ENCODE measurements around the gene GRK4. TPM values are rescaled to one million over a fixed set of nuclear protein-coding genes. Genes with fewer than 3 reads are reported as not detected.

The GRK4 gene
- total and polyA plus RNA-seq, 7 donors: 0.60 to 10.2 (median 3.9) TPM

DNA sequence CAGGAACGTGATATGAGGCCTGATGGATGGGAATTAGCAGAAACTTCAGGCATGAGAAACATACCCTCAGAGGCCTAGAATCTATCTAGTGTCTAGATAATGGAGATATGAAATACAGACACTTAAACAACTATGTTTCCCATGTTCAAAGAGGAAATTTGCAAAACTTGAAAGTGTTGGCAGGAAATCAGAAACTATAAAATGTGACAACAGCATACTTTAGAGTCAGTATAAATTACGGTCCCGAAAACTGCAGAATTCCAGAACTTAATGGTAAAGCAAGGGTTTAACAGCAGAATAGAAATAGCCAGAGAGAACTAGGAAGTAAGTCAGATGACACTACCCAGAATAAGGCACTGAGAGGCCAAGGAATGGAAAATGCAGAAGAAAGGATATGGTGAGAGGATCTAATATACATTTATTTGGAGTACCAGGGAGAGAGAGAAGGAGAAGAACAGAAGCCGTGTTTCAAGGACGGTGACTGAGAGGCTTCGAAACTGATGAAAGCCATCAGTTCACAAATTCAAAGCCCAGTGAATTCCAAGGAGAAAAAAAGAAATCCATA is 103.5 kb downstream of the GRK4 start:
- Histone ChIP-seq H3K4me1 (no peaks in the 10 kb centered on the region), H3K27ac (no peak overlapping the region), H3K27me3 (no peaks in the 10 kb centered on the region), H3K9me3 (no peaks in the 10 kb centered on the region), H3K36me3 (no peaks in the 10 kb centered on the region), H3K4me3 (no peak overlapping the region)
- intact Hi-C loops (cut with DNase I): no loop called here
- no peak for DNase-seq
- 85 to 87% methylated on average over 6 of the region's 6 CpGs for WGBS, 2 donors
- TF ChIP-seq EP300 (IDR thresholded peaks at IDR 0.05) (no peak), CTCF (IDR thresholded peaks at IDR 0.05) (no peak), POLR2A (IDR thresholded peaks at IDR 0.05) (no peak), POLR2AphosphoS5 (IDR thresholded peaks at IDR 0.05) (no peak)

DNA sequence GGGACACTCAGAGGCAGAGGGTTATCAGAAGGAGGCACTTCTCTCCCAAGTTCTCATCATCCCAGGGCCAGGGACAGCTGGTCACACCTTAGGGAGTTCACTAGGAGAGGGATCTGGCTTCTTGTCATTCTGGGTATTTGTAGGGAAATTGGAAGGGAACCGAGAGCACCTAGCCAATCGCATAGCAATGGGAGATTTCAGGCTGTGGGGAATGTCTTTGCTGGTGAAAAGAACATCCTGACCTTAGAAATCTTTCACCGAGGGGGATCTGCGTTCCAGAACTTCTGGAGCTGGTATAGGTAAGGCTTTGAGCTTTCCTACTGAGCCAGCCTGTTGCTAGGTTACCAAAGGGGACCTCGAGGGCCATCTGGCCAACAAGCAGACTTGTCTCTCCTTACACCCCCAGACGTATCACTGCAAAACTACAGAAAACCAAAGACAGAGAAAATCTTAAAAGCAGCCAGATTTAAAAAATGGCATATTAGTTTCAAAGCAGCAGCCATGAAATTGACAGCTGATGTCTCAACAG is 104.2 kb downstream of the GRK4 start:
- Histone ChIP-seq H3K27me3 (no peaks in the 10 kb centered on the region), H3K4me1 (no peaks in the 10 kb centered on the region), H3K4me3 (no peak overlapping the region), H3K9me3 (no peaks in the 10 kb centered on the region), H3K27ac (no peak overlapping the region), H3K36me3 (no peaks in the 10 kb centered on the region)
- 89 to 94% methylated on average over 6 of the region's 6 CpGs for WGBS, 2 donors
- DNase-seq: no peak
- intact Hi-C loops (cut with DNase I): no loop called here
- TF ChIP-seq EP300 (IDR thresholded peaks at IDR 0.05): no peak
- TF ChIP-seq POLR2A (IDR thresholded peaks at IDR 0.05): no peak
- no peak for TF ChIP-seq POLR2AphosphoS5 (IDR thresholded peaks at IDR 0.05)
- no peak for TF ChIP-seq CTCF (IDR thresholded peaks at IDR 0.05)

DNA sequence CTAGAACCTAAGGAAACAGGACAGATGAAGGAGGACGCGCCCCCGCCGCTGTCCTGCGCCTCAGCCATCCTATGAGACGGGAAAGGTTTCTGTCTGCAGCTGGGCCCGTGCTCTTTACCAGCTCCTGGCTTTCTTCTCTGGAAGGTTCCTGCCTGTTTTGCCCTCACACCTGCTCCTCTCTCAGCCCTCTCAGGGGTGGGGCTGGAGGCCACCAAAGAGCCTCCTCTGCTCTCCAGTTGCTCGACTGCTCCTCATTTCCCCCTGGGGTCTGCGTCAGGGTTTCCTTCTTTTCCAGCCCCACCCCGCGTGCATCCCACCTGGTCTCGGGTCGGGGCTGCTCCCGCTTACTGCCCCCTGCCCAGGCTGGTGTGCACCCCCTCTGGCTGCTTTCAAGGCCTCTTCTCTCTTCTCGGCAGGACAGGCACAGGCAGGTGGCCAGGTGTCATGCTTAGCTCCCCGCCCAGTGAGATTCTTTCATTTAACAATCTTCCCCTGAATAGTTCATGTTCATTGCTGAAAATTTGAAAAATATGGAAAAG is 106.4 kb downstream of the GRK4 start:
- no peak for TF ChIP-seq POLR2AphosphoS5 (IDR thresholded peaks at IDR 0.05)
- no peak for TF ChIP-seq POLR2A (IDR thresholded peaks at IDR 0.05)
- no peak for TF ChIP-seq CTCF (IDR thresholded peaks at IDR 0.05)
- TF ChIP-seq EP300 (IDR thresholded peaks at IDR 0.05): no peak
- Histone ChIP-seq H3K27me3 (no peaks in the 10 kb centered on the region), H3K9me3 (no peaks in the 10 kb centered on the region), H3K4me1 (peaks cover 0 to 7% (median 6%) of the 10 kb centered on the region in 4 donors), H3K27ac (no peak overlapping the region), H3K4me3 (no peak overlapping the region), H3K36me3 (no peaks in the 10 kb centered on the region)
- DNase-seq: no peak
- intact Hi-C loops (cut with DNase I): loop anchor here (10.0 kb wide), 3 partner anchors 105 to 315 kb away; partner anchors contain the start of genes GRK4, NOP14, RGS12 and TNIP2
- 82 to 83% methylated on average over 16 of the region's 16 CpGs for WGBS, 2 donors

DNA sequence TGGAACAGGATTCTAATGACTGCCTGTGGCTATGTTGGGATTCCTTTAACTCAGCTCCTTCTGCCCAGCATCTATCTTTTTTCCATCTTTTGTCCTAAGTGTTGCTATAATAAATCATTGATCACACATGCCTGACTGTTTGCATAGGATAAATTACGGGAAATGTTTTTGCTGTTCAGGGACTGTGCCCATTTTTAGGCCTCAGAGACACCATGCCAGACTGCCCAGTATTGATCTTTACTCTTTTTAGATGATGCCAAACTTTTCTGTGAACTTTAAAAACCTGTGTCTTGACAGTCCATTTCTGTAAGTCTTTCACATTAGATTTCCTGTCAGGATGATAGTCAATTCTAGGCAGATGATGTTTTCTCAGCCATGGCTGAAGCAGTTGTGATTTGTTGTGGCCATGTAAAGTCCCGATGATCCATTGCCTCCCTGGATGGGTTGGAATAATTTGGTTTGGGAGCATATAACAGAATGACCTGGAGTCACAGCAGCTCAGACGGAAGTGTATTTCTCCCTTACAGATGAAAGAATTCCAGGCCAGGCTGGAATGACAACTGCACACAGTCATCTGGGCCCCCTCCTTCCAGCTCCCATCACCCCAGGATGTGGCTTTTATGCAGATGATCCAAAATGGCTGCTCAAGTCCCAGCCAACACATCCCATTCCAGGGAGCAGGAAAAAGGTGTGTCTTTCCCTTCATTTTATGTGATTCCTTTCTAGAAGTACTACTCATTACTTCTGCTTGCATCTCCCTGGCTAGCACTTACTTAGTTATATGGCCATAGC is 107.5 kb downstream of the GRK4 start:
- no peaks in the 10 kb centered on the region for H3K9me3 ChIP-seq
- H3K4me3 ChIP-seq: no peak overlapping the region
- DNase-seq: no peak
- TF ChIP-seq CTCF (IDR thresholded peaks at IDR 0.05): no peak
- TF ChIP-seq POLR2A (IDR thresholded peaks at IDR 0.05): no peak
- TF ChIP-seq POLR2AphosphoS5 (IDR thresholded peaks at IDR 0.05): no peak
- TF ChIP-seq EP300 (IDR thresholded peaks at IDR 0.05): no peak
- 76 to 78% methylated on average over 3 of the region's 3 CpGs for WGBS, 2 donors
- H3K36me3 ChIP-seq: no peaks in the 10 kb centered on the region
- H3K27me3 ChIP-seq: no peaks in the 10 kb centered on the region
- no peak overlapping the region for H3K27ac ChIP-seq
- H3K4me1 ChIP-seq: peaks cover 0 to 16% (median 14%) of the 10 kb centered on the region in 4 donors
- intact Hi-C loops (cut with DNase I): loop anchor here (10.0 kb wide), 3 partner anchors 106 to 316 kb away; partner anchors contain the start of genes GRK4, NOP14, RGS12 and TNIP2
